Stimulated activated CD4-positive, alpha-beta T cell treated with anti-CD3 and anti-CD28 coated beads, TNF-alpha, amount 100 ng/mL, for 4 hours (primary cell): ENCODE results near the gene ZNF280A.
"Not testable (repeated sequence)": the region's sequence is repeated elsewhere in the genome, so short reads cannot be mapped to it uniquely, and the experiment has no call there.

Source experiments
- DNase-seq, 3 experiments: peaks; one replicate each; pipeline ENCODE4 v3.0.0-alpha.2; 2020; ENCODE audit warnings: low read depth in 3 of 3

Gene ZNF280A

GRCh38 chr22:22468794-22469469 is 51.1 kb downstream of the ZNF280A start:
- not testable (repeated sequence) for DNase-seq

- no peak for DNase-seq
These were observed 53.0 kb downstream of the ZNF280A start for GRCh38 chr22:22467112-22467511.

- no peak for DNase-seq
These were observed 54.3 kb downstream of the ZNF280A start for GRCh38 chr22:22465782-22466181.

GRCh38 chr22:22465094-22465602 is 54.9 kb downstream of the ZNF280A start:
- no peak for DNase-seq

GRCh38 chr22:22464541-22465054 is 55.5 kb downstream of the ZNF280A start:
- DNase-seq, result no peak

GRCh38 chr22:22463855-22464540 is 56.1 kb downstream of the ZNF280A start:
- peak in 2 of 3 experiments; percentile 4 to 23 for DNase-seq
